Astrocyte of the spinal cord (primary cell): ENCODE measurements around the gene GK2.

ENCODE experiments used
- DNase-seq: peaks from one replicate; pipeline ENCODE4 v3.0.0; 2011; ENCODE audit warnings: low read depth, low spot score
- H3K4me3 ChIP-seq: 2 replicates; pipeline ENCODE4 v1.5.1; 2011; ENCODE audit warnings: low read depth, mild to moderate bottlenecking, low read length, moderate library complexity
- in situ Hi-C: cut with HindIII; loops from 2 replicates; pipeline ENCODE4 v1.10.0; 2017; ENCODE audit warnings: low sequenced_read_pairs
- TF ChIP-seq, protein P1 (sequence below): IDR thresholded peaks from 2 replicates; pipeline ENCODE4 v1.5.1; 2012; ENCODE audit warnings: low read depth, mild to moderate bottlenecking, low read length, inconsistent platforms

GK2 gene

DNA sequence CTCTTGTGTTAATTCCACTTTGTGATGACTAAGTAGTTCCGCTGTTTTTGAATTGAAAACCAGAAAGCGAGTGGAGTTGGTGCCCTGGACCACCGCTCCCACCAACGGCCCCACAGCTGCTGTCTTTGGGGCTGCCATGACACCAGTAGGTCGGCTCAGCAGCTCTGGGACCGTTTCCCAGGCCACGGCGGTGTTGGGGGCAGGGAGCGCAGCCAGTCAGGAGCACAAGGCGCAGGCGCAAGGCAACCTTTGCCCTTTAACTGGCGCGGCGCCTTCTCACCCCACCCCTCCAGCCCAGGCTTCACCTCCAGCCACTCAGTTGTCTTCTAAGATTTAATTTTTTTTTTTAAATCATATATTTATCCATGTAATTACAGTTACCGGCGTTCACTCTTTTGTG lies at the start of gene GK2:
GK2 (minus strand) TSS at position 166 of the 400 bp plus-strand sequence; CDS start at position 138, 28 bp downstream.
- TF ChIP-seq, protein P1, sequence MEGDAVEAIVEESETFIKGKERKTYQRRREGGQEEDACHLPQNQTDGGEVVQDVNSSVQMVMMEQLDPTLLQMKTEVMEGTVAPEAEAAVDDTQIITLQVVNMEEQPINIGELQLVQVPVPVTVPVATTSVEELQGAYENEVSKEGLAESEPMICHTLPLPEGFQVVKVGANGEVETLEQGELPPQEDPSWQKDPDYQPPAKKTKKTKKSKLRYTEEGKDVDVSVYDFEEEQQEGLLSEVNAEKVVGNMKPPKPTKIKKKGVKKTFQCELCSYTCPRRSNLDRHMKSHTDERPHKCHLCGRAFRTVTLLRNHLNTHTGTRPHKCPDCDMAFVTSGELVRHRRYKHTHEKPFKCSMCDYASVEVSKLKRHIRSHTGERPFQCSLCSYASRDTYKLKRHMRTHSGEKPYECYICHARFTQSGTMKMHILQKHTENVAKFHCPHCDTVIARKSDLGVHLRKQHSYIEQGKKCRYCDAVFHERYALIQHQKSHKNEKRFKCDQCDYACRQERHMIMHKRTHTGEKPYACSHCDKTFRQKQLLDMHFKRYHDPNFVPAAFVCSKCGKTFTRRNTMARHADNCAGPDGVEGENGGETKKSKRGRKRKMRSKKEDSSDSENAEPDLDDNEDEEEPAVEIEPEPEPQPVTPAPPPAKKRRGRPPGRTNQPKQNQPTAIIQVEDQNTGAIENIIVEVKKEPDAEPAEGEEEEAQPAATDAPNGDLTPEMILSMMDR, result no peak
- in situ Hi-C loops, result no loop called here

DNA sequence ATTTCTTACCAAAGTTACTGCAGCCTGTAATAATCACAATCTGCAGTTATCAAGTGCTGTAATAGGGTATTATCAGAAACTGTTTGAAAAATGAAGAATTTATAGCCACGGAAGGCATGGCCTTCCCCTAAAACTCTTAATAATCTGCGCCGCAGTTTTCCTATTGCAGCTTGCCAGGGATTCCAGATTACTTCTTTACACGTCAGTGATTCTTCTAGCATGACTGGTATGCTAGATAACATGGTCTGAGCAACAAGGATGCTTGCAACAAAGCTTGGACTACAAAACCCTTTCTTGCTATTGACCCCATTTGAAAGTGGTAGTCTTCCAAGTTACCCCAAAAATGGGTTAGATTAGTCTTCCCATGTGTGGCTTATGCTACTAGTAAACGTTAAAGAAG lies 47.2 kb upstream of the GK2 start:
- no peak overlapping the region for H3K4me3 ChIP-seq
- DNase-seq, result no peak
- in situ Hi-C loops, result no loop called here
- TF ChIP-seq, protein P1, result no peak

More for the DNA sequence above, at the start of gene GK2:
- no peak for DNase-seq
- no peak within 1 kb of the TSS for H3K4me3 ChIP-seq

DNA sequence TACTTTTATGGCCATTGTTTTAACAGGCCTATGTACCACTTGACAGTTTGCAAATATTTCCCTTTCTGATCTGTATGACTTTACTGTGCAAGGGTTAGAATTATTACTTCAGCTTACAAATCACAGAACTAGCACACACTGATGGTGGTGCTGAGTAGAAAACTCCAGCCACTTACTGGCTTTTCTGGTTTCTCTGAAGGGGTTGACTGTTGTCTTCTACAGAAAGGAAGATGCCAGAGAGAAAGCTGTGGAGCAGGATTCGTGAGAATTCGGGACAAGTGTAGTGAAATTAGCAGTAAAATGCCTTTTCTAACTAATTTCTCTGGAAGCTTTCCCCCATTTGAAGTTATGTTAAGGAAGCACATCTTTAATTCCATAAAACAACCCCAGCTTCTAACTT lies 46.6 kb upstream of the GK2 start:
- in situ Hi-C loops, result no loop called here
- TF ChIP-seq, protein P1, result no peak
- DNase-seq, result no peak
- H3K4me3 ChIP-seq, result no peak overlapping the region

DNA sequence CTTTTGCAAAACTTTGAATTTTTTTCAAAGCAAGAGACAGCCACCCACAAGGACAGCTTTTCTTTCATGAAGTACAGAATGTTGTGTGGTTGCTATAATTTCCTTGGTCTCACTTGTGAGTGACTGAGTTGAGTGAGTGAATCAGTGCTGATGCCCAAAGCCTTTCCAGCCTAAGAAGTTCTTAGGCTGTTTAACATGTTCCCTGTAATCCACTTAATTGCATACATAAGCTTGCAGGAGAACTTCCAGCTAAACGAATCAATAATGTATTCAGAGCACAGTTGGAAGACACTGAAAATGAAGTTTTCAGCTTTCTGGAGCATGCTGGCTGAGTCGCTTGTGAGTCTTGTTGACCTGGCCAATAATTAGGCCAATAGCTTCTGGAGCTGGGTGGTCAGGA lies 42.0 kb upstream of the GK2 start:
- no peak overlapping the region for H3K4me3 ChIP-seq
- in situ Hi-C loops, result no loop called here
- TF ChIP-seq, protein P1, result no peak
- no peak for DNase-seq

DNA sequence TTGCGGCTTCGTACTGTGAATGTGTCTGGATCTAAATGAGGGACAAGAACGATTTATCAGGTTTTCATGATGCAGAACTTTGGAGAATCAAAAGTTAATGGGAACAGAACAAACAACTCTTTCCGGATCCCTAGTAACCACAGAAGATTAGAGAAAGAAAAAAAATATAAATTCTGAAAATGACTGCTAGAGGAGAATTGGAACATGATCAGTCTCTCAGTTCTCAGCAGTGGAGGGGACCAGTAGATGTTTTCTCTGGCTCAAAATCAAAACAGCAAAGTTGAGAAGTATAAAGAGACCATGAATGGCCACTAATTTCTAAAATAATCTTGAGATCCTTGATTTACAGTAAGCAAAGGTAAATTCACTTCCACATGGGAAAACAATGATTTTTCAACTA lies 38.1 kb upstream of the GK2 start:
- in situ Hi-C loops, result no loop called here
- no peak overlapping the region for H3K4me3 ChIP-seq
- DNase-seq, result peak; percentile 14
- TF ChIP-seq, protein P1, result no peak

DNA sequence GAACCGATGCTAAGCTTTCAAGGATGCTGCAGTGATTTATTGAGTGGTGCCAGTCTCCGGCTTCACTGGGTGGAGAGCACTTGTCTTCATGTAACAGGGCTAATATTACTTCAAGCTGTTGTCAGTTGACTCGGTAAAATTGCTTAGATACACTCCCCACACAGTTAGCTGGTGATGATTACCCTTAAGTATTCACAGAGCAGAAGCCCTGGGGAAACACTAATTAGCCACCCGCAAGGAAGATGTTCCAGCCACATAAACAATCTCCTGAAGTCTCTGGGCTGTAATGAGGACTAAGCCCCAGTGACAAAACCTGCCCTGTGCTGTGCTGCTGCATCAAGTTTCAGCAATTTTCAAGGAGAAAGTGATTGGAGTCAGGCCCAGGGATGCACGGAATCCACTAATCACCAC lies 37.3 kb upstream of the GK2 start:
- DNase-seq, result peak; percentile 19
- in situ Hi-C loops, result no loop called here
- H3K4me3 ChIP-seq, result no peak overlapping the region
- TF ChIP-seq, protein P1, result no peak

DNA sequence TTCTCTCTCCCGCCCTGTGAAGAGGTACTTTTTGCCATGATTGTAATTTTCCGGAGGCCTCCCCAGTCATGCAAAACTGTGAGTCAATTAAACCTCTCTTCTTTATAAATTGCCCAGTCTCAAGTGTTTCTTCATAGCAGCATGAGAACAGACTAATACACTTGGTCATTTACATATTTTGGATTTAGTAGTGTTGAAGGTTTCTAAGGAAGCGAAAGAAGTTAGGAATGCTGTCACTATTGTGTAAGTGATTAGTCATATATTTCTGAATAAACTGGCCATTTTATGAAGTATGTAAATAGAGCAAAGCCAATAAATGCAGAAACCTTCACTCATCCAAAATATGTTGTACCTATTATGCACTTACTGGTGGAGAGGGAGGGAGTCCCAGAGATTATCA lies 34.4 kb upstream of the GK2 start:
- no peak for DNase-seq
- H3K4me3 ChIP-seq, result no peak overlapping the region
- TF ChIP-seq, protein P1, result no peak
- in situ Hi-C loops, result no loop called here
